Endometrial microvascular endothelial cells (primary cell): ENCODE results near the gene DNAJC17. TPM values are rescaled to one million over a fixed set of nuclear protein-coding genes. Genes with fewer than 3 reads are reported as not detected.

Source experiments
- in situ Hi-C: cut with HindIII; loops from 2 replicates; pipeline ENCODE4 v1.10.0; 2017; ENCODE audit warnings: low sequenced_read_pairs, low pct_unique_long_range_greater_than_20kb; ENCODE audit errors: inconsistent ontology term
- total RNA-seq: library from RNA; depleted of rRNA; stranded (reverse); fragments of >200 nt; gene quantifications from one replicate; pipeline ENCODE4 v1.2.3, GENCODE V29; 2015; ENCODE audit errors: inconsistent ontology term

Gene DNAJC17
- total RNA-seq = 47.3 TPM

GRCh38 chr15:40807028-40807887 lies at the start of gene DNAJC17, which contains the start of gene ZFYVE19:
Gene DNAJC17, minus strand, starts transcription at chr15:40807473. Its CDS starts 27 bp downstream, at chr15:40807446.
Gene ZFYVE19, plus strand, starts transcription at chr15:40807089. Its CDS starts 501 bp downstream, at chr15:40807590.
- in situ Hi-C loops = no loop called here

- in situ Hi-C loops = no loop called here
Measured at GRCh38 chr15:40856746-40857145, 49.5 kb upstream of the DNAJC17 start.

GRCh38 chr15:40855706-40856234 lies 48.5 kb upstream of the DNAJC17 start:
- in situ Hi-C loops = no loop called here

- in situ Hi-C loops = no loop called here
Measured at GRCh38 chr15:40854161-40854560, 46.9 kb upstream of the DNAJC17 start.

GRCh38 chr15:40853241-40853890 lies 46.1 kb upstream of the DNAJC17 start:
- in situ Hi-C loops = no loop called here

GRCh38 chr15:40852529-40852928 lies 45.3 kb upstream of the DNAJC17 start:
- in situ Hi-C loops = no loop called here

GRCh38 chr15:40850576-40851112 lies 43.4 kb upstream of the DNAJC17 start:
- in situ Hi-C loops = no loop called here

- in situ Hi-C loops = no loop called here
Measured at GRCh38 chr15:40847223-40847961, 40.1 kb upstream of the DNAJC17 start.

GRCh38 chr15:40846841-40847222 lies 39.6 kb upstream of the DNAJC17 start:
- in situ Hi-C loops = no loop called here

GRCh38 chr15:40845511-40846284 lies 38.4 kb upstream of the DNAJC17 start:
- in situ Hi-C loops = no loop called here

GRCh38 chr15:40845036-40845435 lies 37.8 kb upstream of the DNAJC17 start:
- in situ Hi-C loops = no loop called here

- in situ Hi-C loops = no loop called here
Measured at GRCh38 chr15:40844696-40845030, 37.4 kb upstream of the DNAJC17 start.

GRCh38 chr15:40843885-40844695 lies 36.8 kb upstream of the DNAJC17 start, which contains the start of gene SPINT1:
Gene SPINT1, plus strand, starts transcription at chr15:40844048. Its CDS starts 507 bp downstream, at chr15:40844555.
- in situ Hi-C loops = no loop called here

- in situ Hi-C loops = no loop called here
Measured at GRCh38 chr15:40843261-40843884, 36.1 kb upstream of the DNAJC17 start.

- in situ Hi-C loops = no loop called here
Measured at GRCh38 chr15:40841741-40842140, 34.5 kb upstream of the DNAJC17 start.

- in situ Hi-C loops = no loop called here
Measured at GRCh38 chr15:40838756-40839155, 31.5 kb upstream of the DNAJC17 start.

GRCh38 chr15:40836020-40836419 lies 28.7 kb upstream of the DNAJC17 start:
- in situ Hi-C loops = no loop called here
